H9 (cell line): ENCODE data around the gene CA12. TPM values are rescaled to one million over a fixed set of nuclear protein-coding genes. Genes with fewer than 3 reads are reported as not detected.

ENCODE experiments used
- DNase-seq: peaks from one replicate; pipeline ENCODE4 v3.0.0-alpha.2; 2017
- H2AFZ ChIP-seq: one replicate; pipeline ENCODE4 v1.6.1; 2013; ENCODE audit warnings: mild to moderate bottlenecking, low read length, control low read depth, moderate library complexity
- H2AK5ac ChIP-seq: 2 replicates; pipeline ENCODE4 v1.6.1; 2013; ENCODE audit warnings: low read length, control low read depth, mixed read lengths; ENCODE audit not compliant: insufficient read length
- H2BK120ac ChIP-seq: one replicate; pipeline ENCODE4 v1.6.1; 2013; ENCODE audit warnings: low read depth, mild to moderate bottlenecking, low read length, control low read depth, inconsistent platforms; ENCODE audit not compliant: poor library complexity, severe bottlenecking
- H2BK12ac ChIP-seq: 2 replicates; pipeline ENCODE4 v1.6.1; 2013; ENCODE audit warnings: low read length, control low read depth, mixed read lengths, low read depth; ENCODE audit not compliant: insufficient read length
- H2BK15ac ChIP-seq: 2 replicates; pipeline ENCODE4 v1.6.1; 2013; ENCODE audit warnings: low read depth, low read length, control low read depth
- H2BK20ac ChIP-seq: one replicate; pipeline ENCODE4 v1.6.1; 2013; ENCODE audit warnings: low read depth, mild to moderate bottlenecking, low read length, control low read depth, inconsistent platforms; ENCODE audit not compliant: poor library complexity, severe bottlenecking
- H2BK5ac ChIP-seq: 2 replicates; pipeline ENCODE4 v1.6.1; 2013; ENCODE audit warnings: low read length, control low read depth, mixed read lengths; ENCODE audit not compliant: insufficient read length
- H3K14ac ChIP-seq: 2 replicates; pipeline ENCODE4 v1.6.1; 2013; ENCODE audit warnings: low read length, control low read depth; ENCODE audit not compliant: insufficient read depth
- H3K18ac ChIP-seq: 2 replicates; pipeline ENCODE4 v1.6.1; 2013; ENCODE audit warnings: low read depth, mild to moderate bottlenecking, mixed read lengths, low read length, control low read depth; ENCODE audit not compliant: insufficient read length
- H3K23ac ChIP-seq: 2 replicates; pipeline ENCODE4 v1.6.1; 2013; ENCODE audit warnings: low read length, control low read depth, mixed read lengths, low read depth; ENCODE audit not compliant: insufficient read length
- H3K23me2 ChIP-seq: 2 replicates; pipeline ENCODE4 v1.6.1; 2013; ENCODE audit warnings: low read depth, mild to moderate bottlenecking, mixed read lengths, low read length, control low read depth; ENCODE audit not compliant: insufficient read length, poor library complexity, severe bottlenecking
- H3K27ac ChIP-seq: 2 replicates; pipeline ENCODE4 v1.5.1; 2013; ENCODE audit warnings: low read length, control low read depth, mixed read lengths, low read depth; ENCODE audit not compliant: insufficient read length
- H3K27me3 ChIP-seq: 2 replicates; pipeline ENCODE4 v1.6.1; 2013; ENCODE audit warnings: low read length, control low read depth, inconsistent platforms; ENCODE audit not compliant: insufficient read depth
- H3K4ac ChIP-seq: 2 replicates; pipeline ENCODE4 v1.6.1; 2013; ENCODE audit warnings: low read depth, mild to moderate bottlenecking, control low read depth, inconsistent platforms, low read length, moderate library complexity
- H3K4me1 ChIP-seq: 2 replicates; pipeline ENCODE4 v1.6.1; 2013; ENCODE audit warnings: low read length, control low read depth, inconsistent platforms; ENCODE audit not compliant: insufficient read depth
- H3K4me2 ChIP-seq: 2 replicates; pipeline ENCODE4 v1.6.1; 2013; ENCODE audit warnings: low read length, control low read depth, mixed read lengths; ENCODE audit not compliant: insufficient read length, insufficient read depth
- H3K56ac ChIP-seq: 2 replicates; pipeline ENCODE4 v1.6.1; 2013; ENCODE audit warnings: low read depth, mild to moderate bottlenecking, mixed read lengths, low read length, control low read depth; ENCODE audit not compliant: insufficient read length
- H3K79me1 ChIP-seq: 2 replicates; pipeline ENCODE4 v1.6.1; 2013; ENCODE audit warnings: low read depth, mild to moderate bottlenecking, moderate library complexity, low read length, control low read depth, inconsistent platforms; ENCODE audit not compliant: insufficient read depth, poor library complexity, severe bottlenecking
- H3K79me2 ChIP-seq: 2 replicates; pipeline ENCODE4 v1.6.1; 2013; ENCODE audit warnings: low read length, control low read depth, inconsistent platforms; ENCODE audit not compliant: insufficient read depth
- H3K9ac ChIP-seq: 2 replicates; pipeline ENCODE4 v1.6.1; 2013; ENCODE audit warnings: low read length, control low read depth, mixed read lengths; ENCODE audit not compliant: insufficient read length; ENCODE audit errors: extremely low read depth
- H3K9me3 ChIP-seq: one replicate; pipeline ENCODE4 v1.6.1; 2013; ENCODE audit warnings: low read depth, low read length, inconsistent platforms; ENCODE audit not compliant: control insufficient read depth
- H3T11ph ChIP-seq: one replicate; pipeline ENCODE4 v1.6.1; 2013; ENCODE audit warnings: mild to moderate bottlenecking, low read length, control low read depth, inconsistent platforms
- H4K20me1 ChIP-seq: one replicate; pipeline ENCODE4 v1.6.1; 2013; ENCODE audit not compliant: control insufficient read depth, insufficient read length, insufficient read depth
- H4K5ac ChIP-seq: 2 replicates; pipeline ENCODE4 v1.6.1; 2013; ENCODE audit warnings: low read depth, mild to moderate bottlenecking, mixed read lengths, low read length, control low read depth; ENCODE audit not compliant: insufficient read length
- H4K8ac ChIP-seq: replicated peaks from 2 replicates; pipeline ENCODE4 v1.6.1; 2013; ENCODE audit warnings: low read length, control low read depth, mixed read lengths, low read depth; ENCODE audit not compliant: insufficient read length
- H4K91ac ChIP-seq: 2 replicates; pipeline ENCODE4 v1.6.1; 2013; ENCODE audit warnings: low read depth, mild to moderate bottlenecking, moderate library complexity, mixed read lengths, low read length, control low read depth; ENCODE audit not compliant: insufficient read length
- H3K27ac Mint-ChIP-seq, 3 experiments: 2 replicates in 2 of 3; 3 replicates in 1 of 3; pipeline ENCODE4 v1.8.0; 2020 to 2021; ENCODE audit warnings: mixed read lengths in 3 of 3, mild to moderate bottlenecking in 1 of 3, moderate library complexity in 1 of 3
- H3K27me3 Mint-ChIP-seq: 2 replicates; pipeline ENCODE4 v1.8.0; 2021; ENCODE audit warnings: low read depth, mild to moderate bottlenecking, moderate library complexity, mixed read lengths
- H3K36me3 Mint-ChIP-seq, 3 experiments: 2 replicates in 2 of 3; 3 replicates in 1 of 3; pipeline ENCODE4 v1.8.0; 2020 to 2021; ENCODE audit warnings: low read depth in 3 of 3, mixed read lengths in 3 of 3; ENCODE audit not compliant: insufficient read depth in 1 of 3
- H3K4me1 Mint-ChIP-seq, 2 experiments: 2 replicates each; pipeline ENCODE4 v1.8.0; 2020; ENCODE audit warnings: mixed read lengths in 2 of 2
- H3K4me3 Mint-ChIP-seq, 2 experiments: 2 replicates in 1 of 2; 3 replicates in 1 of 2; pipeline ENCODE4 v1.8.0; 2020 to 2021; ENCODE audit warnings: mild to moderate bottlenecking in 2 of 2, mixed read lengths in 2 of 2, moderate library complexity in 1 of 2
- H3K9me3 Mint-ChIP-seq, 2 experiments: 2 replicates in 1 of 2; 3 replicates in 1 of 2; pipeline ENCODE4 v1.8.0; 2020; ENCODE audit warnings: mild to moderate bottlenecking in 2 of 2, mixed read lengths in 2 of 2, moderate library complexity in 1 of 2
- WGBS: extraction: QIAGEN DNeasy Blood & Tissue Kit; methylation state at CpG from one replicate; pipeline ENCODE4 v1.1.7; 2013; ENCODE audit warnings: missing lambda C conversion rate, low lambda C conversion rate, mixed read lengths; ENCODE audit not compliant: insufficient read length; ENCODE audit errors: extremely low coverage; 5-methylcytosine and 5-hydroxymethylcytosine counted together
- total RNA-seq: library from RNA; stranded (reverse); gene quantifications from 2 replicates; pipeline ENCODE4 v1.2.1, GENCODE V29; 2021
- TF ChIP-seq, protein P1 (sequence below): fragments of 200-600 bp; sonication (generic); conservative IDR thresholded peaks from 3 replicates; pipeline ENCODE4 v1.8.0; 2021; ENCODE audit warnings: antibody characterized with exemption, mild to moderate bottlenecking

CA12 gene
- total RNA-seq, 1 experiment from 2014 or later: 0.68 TPM

DNA sequence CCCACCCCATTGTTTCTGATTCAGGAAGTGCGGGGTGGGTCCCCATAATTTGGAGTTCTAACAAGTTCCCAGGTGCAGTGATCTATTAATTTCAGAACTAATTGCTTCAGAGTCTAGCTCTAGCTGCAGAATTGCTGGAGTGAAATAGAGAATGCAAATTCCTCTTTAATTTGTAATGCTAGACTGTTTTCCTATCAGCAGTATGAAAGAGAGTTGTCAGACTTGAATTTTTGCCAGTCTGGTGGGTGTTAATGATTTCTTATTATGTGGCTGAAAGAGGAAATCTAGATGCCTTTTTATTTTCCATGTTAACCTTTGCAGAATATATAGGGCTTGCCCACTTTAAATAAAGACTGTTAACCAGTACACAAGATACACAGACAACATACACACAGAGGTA, 80.6 kb downstream of the CA12 start:
- Histone ChIP-seq H3K23ac (no peak overlapping the region), H3K27me3 (no peaks in the 10 kb centered on the region), H3K14ac (no peak overlapping the region), H3K27ac (no peak overlapping the region), H3K4ac (no peak overlapping the region), H2BK12ac (no peak overlapping the region), H3K56ac (no peak overlapping the region), H2BK5ac (no peak overlapping the region), H3K23me2 (no peaks in the 10 kb centered on the region), H3K79me2 (no peaks in the 10 kb centered on the region), H4K8ac (no peak overlapping the region), H3K79me1 (no peaks in the 10 kb centered on the region), H3K9me3 (no peaks in the 10 kb centered on the region), H4K91ac (no peak overlapping the region), H3T11ph (no peak overlapping the region), H3K9ac (no peak overlapping the region), H2AFZ (no peak overlapping the region), H4K5ac (no peak overlapping the region), H2AK5ac (no peak overlapping the region), H3K4me2 (no peak overlapping the region), H2BK120ac (no peak overlapping the region), H2BK20ac (no peak overlapping the region), H3K4me1 (no peaks in the 10 kb centered on the region), H4K20me1 (no peaks in the 10 kb centered on the region), H2BK15ac (no peak overlapping the region), H3K18ac (no peak overlapping the region)
- TF ChIP-seq, protein P1, sequence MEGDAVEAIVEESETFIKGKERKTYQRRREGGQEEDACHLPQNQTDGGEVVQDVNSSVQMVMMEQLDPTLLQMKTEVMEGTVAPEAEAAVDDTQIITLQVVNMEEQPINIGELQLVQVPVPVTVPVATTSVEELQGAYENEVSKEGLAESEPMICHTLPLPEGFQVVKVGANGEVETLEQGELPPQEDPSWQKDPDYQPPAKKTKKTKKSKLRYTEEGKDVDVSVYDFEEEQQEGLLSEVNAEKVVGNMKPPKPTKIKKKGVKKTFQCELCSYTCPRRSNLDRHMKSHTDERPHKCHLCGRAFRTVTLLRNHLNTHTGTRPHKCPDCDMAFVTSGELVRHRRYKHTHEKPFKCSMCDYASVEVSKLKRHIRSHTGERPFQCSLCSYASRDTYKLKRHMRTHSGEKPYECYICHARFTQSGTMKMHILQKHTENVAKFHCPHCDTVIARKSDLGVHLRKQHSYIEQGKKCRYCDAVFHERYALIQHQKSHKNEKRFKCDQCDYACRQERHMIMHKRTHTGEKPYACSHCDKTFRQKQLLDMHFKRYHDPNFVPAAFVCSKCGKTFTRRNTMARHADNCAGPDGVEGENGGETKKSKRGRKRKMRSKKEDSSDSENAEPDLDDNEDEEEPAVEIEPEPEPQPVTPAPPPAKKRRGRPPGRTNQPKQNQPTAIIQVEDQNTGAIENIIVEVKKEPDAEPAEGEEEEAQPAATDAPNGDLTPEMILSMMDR: no peak
- no peak overlapping the region for H3K27ac Mint-ChIP-seq
- H3K4me1 Mint-ChIP-seq: peaks cover 4 to 14% of the 10 kb centered on the region in 2 experiments; a peak in 3 of 4 replicates
- no peak for DNase-seq
- no peak overlapping the region for H3K4me3 Mint-ChIP-seq
- no CpG with 5 or more reads among the region's 1 CpG for WGBS
- H3K36me3 Mint-ChIP-seq: peaks cover 0 to 20% (median 11%) of the 10 kb centered on the region in 3 experiments; a peak in 4 of 7 replicates
- no peaks in the 10 kb centered on the region for H3K9me3 Mint-ChIP-seq
- H3K27me3 Mint-ChIP-seq: no peaks in the 10 kb centered on the region
